ENCODE data around the gene PCSK1.
"Not testable (repeated sequence)": the region's sequence is repeated elsewhere in the genome, so short reads cannot be mapped to it uniquely, and the experiment has no call there.

PCSK1 gene

DNA sequence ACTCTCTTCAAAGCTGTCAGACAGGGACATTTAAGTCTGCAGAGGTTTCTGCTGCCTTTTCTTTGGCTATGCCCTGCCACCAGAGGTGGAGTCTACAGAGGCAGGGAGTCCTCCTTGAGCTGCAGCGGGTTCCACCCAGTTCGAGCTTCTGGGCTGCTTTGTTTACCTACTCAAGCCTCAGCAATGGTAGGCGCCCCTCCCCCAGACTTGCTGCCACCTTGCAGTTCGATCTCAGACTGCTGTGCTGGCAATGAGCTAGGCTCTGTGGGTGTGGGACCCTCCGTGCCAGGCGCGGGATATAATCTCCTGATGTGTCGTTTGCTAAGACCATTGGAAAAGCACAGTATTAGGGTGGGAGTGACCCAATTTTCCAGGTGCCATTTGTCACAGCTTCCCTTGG, 65.7 kb downstream of the PCSK1 start:
- DNase-seq: not testable (repeated sequence)

DNA sequence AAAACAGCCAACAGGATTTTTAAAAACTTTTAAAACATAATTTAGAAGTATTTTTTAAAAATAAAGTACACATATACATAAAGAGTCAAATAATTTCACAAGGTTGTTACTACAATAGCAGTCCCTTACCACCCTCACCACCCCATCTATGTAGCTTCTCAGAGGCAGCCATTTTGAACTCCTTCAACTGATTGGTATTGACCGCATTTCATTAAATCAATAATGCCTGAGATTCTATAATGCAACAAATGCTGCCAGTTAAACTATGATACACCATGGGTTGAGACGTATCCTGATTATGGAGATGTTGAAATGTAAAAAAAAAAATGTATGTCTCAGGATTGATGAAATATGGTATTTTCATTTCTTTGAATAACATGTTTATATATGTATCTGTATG, 78.8 kb downstream of the PCSK1 start:
- no peak for DNase-seq

DNA sequence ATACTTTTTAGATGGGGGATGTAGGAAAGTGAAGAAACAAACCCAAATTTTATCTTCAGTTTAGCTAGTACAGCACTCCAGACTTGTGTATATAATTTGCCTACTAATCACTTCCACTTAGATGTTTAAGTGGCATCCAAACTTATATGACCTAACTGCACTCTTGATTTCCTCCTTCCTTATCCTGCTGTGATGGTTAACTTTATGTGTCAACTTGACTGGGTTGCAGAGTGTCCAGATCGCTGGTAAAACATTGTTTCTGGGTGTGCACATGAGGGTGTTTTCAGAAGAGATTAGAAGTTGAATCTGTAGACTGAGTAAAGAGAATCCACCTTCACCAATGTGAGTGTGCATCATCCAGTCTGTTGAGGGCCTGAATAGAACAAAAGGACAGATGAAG, 79.8 kb downstream of the PCSK1 start:
- no peak for DNase-seq

DNA sequence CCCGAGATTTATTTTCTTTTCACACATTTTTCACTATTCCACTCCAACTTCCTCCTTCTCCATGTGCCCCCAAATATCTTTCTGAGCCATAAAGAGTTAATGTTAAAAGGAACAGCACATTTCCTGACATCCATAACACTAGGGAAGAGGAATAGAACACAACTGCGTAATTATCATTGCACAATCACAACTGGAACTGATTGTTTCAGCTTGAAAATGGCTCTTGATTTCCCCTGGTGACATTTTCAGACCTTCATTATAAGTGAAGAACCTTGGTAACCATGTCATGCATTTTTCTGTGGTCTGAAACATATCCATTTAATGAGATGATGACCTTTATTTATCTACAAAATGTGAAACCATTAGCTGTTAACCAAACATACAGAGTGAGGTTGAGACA, 82.4 kb downstream of the PCSK1 start:
- no peak for DNase-seq

DNA sequence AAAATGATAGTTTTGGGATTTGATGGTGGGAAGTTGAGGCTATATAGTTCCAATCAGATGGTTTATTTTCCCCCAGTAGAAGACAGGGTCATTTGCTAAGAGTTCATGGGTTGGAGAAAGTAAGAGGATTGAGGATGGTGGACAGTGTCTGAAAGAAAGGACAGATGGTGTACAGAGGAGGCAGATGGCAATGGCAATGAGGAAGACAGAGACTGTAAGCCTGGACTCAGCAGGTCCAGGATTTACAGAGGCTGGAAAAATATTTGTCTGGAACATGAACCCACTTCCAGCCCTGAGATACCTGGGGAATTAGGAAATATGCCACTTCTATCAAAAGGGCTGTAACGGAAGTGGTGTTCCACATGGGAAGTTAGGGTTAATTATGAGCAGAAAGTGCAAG, 84.5 kb downstream of the PCSK1 start:
- DNase-seq: no peak

DNA sequence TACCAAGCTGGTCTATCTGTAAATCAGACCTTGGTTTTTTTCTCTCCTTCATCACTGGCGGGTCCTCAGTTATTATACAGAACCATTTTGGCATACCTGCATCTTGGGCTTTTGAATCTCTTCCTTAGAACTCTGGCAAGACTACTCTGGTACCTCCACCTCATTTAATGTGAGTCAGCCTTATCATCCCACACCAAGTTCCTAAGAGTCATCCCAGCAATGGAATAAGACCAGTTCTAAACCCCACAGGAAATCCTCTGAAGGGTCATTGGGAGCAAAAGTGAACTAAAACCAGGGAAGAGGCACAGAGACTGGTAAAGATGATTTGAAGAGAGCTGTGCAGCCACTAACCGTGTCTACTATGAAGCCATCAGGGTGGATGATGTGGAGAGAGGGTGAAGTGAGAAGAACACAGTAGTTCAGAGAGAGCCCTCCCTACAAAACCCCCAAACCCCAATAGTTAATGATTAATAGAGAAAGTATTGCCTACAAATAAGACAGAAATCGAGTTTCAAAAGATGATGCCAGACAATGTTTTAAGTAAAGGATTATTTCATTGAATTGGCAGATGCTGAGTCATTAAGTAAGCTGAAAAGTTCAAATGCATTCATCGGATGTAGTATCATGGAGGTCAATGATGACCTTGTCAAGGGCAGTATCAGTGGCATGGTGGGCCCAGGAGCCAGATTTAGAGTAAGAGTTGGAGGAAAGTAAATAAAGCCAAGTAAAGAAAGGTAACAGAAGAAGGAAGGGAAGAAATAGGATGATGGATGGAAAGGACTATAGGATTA, 85.4 kb downstream of the PCSK1 start:
- DNase-seq: no peak

DNA sequence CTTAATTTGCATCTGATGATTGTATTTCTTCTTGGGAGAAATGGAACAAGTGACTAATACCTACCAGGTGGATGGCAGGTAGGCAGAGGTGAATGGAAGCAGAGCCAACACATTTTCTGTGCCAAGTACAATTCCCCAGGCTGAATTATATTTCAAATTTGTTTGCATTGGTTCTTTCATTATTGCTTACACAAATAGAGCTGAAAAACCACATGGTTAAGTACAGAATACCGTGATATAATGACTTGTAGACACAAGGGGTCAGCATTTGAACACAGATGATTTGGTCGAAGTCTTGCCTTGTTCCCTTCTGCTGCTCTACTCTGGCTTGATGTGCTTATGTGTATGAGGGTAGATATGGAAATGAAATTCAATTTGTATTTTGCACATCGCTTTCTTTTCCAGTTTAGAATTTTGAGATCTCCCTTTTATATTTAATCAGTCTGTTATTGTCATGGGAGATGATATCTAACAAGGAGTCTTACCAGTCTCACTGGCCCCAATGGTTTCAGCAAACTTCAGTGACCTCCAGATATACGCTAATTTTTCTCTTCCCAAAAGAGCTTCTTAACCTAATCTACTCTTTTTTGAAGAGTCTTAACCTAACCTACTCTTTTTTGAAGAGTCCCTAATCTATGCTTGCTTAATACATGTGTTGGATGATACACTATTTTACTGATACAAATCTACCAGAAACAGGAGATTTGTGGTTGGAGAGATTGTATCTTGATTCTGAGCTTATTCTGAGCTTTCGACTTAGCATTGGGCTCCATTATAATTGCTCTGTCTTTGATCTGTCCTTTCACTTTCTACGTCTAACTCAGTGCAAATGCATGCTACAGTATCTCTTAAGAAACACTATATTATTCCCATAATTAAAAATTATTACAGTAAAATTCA, 88.1 kb downstream of the PCSK1 start:
- no peak for DNase-seq

DNA sequence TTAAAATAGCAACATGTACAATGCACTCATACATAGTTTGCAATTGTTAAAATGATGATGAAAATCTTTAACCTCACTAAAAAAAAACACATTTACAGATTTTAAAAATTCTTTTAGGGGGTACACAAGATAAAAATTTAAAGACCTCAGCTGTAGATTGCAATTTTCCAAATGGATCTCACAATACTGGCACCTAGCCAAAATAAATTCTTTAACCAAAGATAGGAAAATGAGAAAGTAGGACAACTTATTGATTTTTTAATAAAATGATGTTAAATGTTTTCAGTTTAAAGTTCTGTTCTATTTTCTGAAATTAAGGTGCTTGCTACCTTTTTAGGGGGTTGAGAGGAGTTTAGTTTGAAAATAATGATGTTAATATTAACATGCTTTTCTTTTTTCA, 90.0 kb downstream of the PCSK1 start:
- no peak for DNase-seq

DNA sequence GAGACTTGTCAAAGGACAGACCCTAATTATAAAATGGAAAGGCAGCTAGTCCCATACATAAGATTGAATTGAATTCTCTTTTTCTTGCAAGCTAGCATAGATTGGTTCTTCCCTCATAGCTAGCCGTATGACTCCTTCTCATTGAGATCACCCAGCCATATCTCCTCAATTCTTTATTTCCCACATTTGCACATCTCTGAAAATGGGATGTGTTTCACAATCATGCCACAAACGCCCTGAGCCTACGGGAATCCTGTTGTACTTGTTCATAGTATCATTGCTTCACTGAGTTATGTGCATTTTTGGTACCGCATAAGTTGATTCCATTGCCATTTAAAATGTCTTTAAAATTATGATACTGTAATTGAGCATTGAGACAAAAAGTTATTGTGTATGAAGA, 90.5 kb downstream of the PCSK1 start:
- DNase-seq: no peak

Data from stimulated activated CD4-positive, alpha-beta T cell treated with anti-CD3 and anti-CD28 coated beads, Interleukin-1b, Interleukin-23, amount 100 ng/mL, for 48 hours (primary cell).